Thyroid gland (tissue), 4 donors: ENCODE data around the gene PGAP2. TPM values are rescaled to one million over a fixed set of nuclear protein-coding genes. Genes with fewer than 3 reads are reported as not detected.
A peak's percentile ranks its signal among the peaks of the same experiment; 100 is the strongest.

Experiments
- DNase-seq, 2 donors: peaks; one replicate each; pipeline ENCODE4 v3.0.0-alpha.2; 2019
- H3K27ac ChIP-seq, 3 donors: fragments of 200-600 bp; sonication (generic); 1 replicate in 2 of 3; 2 replicates in 1 of 3; pipeline ENCODE4 v1.5.1; 2016 to 2019; ENCODE audit warnings: mild to moderate bottlenecking in 1 of 3, moderate library complexity in 1 of 3
- H3K27me3 ChIP-seq: fragments of 200-600 bp; sonication (generic); one replicate; pipeline ENCODE4 v1.5.1; 2019
- H3K36me3 ChIP-seq, 2 donors: fragments of 200-600 bp; sonication (generic); one replicate each; pipeline ENCODE4 v1.5.1; 2016 to 2019
- H3K4me1 ChIP-seq, 2 donors: fragments of 200-600 bp; sonication (generic); one replicate each; pipeline ENCODE4 v1.5.1; 2017 to 2019
- H3K4me3 ChIP-seq, 3 donors: fragments of 200-600 bp; sonication (generic); replicated peaks in 1 of 3; 1 replicate in 2 of 3; 2 replicates in 1 of 3; pipeline ENCODE4 v1.5.1; 2016; ENCODE audit warnings: mild to moderate bottlenecking in 1 of 3
- H3K9me3 ChIP-seq: fragments of 200-600 bp; sonication (generic); one replicate; pipeline ENCODE4 v1.5.1; 2017
- POLR2A ChIP-seq, 2 donors: fragments of 450-650 bp; IDR thresholded peaks; one replicate each; pipeline ENCODE4 v1.6.1; 2017; ENCODE audit warnings: antibody characterized with exemption in 2 of 2, mild to moderate bottlenecking in 2 of 2, moderate library complexity in 1 of 2
- WGBS, 2 donors: methylation state at CpG; one replicate each; pipeline ENCODE4 v1.1.5; 2017; 5-methylcytosine and 5-hydroxymethylcytosine counted together
- intact Hi-C: fragments of 100-400 bp; cut with DNase I; formaldehyde crosslinking; loops from one replicate; pipeline ENCODE4 v1.15.1; 2023
- total RNA-seq, 4 donors: library from RNA; depleted of rRNA; stranded (reverse); fragments of >200 nt; gene quantifications; one replicate each; pipeline ENCODE4 v1.2.3, GENCODE V29; 2016
- TF ChIP-seq, protein P1 (sequence below), 6 experiments: fragments of 200-600 bp in 3 of 6; fragments of 450-650 bp in 3 of 6; sonication (generic) in 3 of 6; IDR thresholded peaks; one replicate each; pipeline ENCODE4 v1.5.1; 2016 to 2019; ENCODE audit warnings: antibody characterized with exemption in 6 of 6, mild to moderate bottlenecking in 2 of 6, inconsistent platforms in 1 of 6, moderate library complexity in 1 of 6

The PGAP2 gene
- total RNA-seq, 4 donors from 2014 or later, result 24.6 to 36.5 (median 30.5) TPM

- TF ChIP-seq, protein P1, sequence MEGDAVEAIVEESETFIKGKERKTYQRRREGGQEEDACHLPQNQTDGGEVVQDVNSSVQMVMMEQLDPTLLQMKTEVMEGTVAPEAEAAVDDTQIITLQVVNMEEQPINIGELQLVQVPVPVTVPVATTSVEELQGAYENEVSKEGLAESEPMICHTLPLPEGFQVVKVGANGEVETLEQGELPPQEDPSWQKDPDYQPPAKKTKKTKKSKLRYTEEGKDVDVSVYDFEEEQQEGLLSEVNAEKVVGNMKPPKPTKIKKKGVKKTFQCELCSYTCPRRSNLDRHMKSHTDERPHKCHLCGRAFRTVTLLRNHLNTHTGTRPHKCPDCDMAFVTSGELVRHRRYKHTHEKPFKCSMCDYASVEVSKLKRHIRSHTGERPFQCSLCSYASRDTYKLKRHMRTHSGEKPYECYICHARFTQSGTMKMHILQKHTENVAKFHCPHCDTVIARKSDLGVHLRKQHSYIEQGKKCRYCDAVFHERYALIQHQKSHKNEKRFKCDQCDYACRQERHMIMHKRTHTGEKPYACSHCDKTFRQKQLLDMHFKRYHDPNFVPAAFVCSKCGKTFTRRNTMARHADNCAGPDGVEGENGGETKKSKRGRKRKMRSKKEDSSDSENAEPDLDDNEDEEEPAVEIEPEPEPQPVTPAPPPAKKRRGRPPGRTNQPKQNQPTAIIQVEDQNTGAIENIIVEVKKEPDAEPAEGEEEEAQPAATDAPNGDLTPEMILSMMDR (IDR thresholded peaks at IDR 0.05), result no peak
- TF ChIP-seq POLR2A (IDR thresholded peaks at IDR 0.05), result no peak
- Histone ChIP-seq H3K27me3 (no peaks in the 10 kb centered on the region), H3K9me3 (no peaks in the 10 kb centered on the region), H3K27ac (no peak overlapping the region), H3K4me1 (peaks cover 0 to 5% of the 10 kb centered on the region in 2 donors), H3K36me3 (no peaks in the 10 kb centered on the region), H3K4me3 (no peak overlapping the region)
- 89 to 90% methylated on average over 3 of the region's 3 CpGs for WGBS, 2 donors
- no peak for DNase-seq
- intact Hi-C loops, result loop anchor here (2.0 kb wide), 1 partner anchor 227 kb away; no protein-coding TSS in a partner anchor
These were observed 37.3 kb downstream of the PGAP2 start for GRCh38 chr11:3845670-3846069.

DNA sequence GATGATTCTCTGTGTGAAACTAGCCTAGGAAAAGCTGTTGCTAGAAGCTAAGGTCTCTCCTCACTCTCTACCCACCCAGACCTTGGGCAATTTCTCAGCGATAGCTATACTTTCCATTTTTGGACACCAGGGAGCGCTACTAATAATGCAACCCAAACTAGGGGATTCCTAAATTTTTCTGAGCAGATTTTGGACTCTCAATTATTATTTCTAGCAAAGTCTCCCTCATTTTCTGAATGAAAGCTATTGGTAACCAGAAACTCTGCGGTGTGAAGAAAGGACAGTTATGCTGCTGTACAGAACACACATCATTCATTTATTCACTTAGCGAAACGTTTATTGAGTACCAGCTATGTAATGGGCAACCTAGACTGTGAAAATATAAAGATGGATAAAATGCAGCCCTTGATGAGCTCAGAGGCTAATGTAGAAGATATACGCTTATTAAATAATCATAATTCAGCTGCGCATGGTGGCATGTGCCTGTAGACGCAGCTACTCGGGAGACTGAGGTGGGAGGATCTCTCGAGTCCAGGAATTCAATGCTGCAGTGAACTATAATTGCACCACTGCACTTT, 41.0 kb downstream of the PGAP2 start:
- no peak for DNase-seq
- TF ChIP-seq, protein P1 (IDR thresholded peaks at IDR 0.05), result peak in 5 of 6 experiments; percentile 33 to 75 (median 70)
- TF ChIP-seq POLR2A (IDR thresholded peaks at IDR 0.05), result no peak

GRCh38 chr11:3853545-3853842, 45.1 kb downstream of the PGAP2 start:
- H3K4me3 ChIP-seq, result no peak overlapping the region
- 94% methylated on average over 1 of the region's 1 CpG for WGBS, 2 donors
- H3K27ac ChIP-seq, result peak overlapping the region in 2 of 3 donors; percentile 95
- DNase-seq, result no peak
- H3K36me3 ChIP-seq, result no peaks in the 10 kb centered on the region
- peaks cover 24 to 31% of the 10 kb centered on the region in 2 donors for H3K4me1 ChIP-seq
- H3K27me3 ChIP-seq, result no peaks in the 10 kb centered on the region
- intact Hi-C loops, result no loop called here
- TF ChIP-seq POLR2A (IDR thresholded peaks at IDR 0.05), result no peak
- TF ChIP-seq, protein P1 (IDR thresholded peaks at IDR 0.05), result no peak
- H3K9me3 ChIP-seq, result no peaks in the 10 kb centered on the region

More for the DNA sequence above, 41.0 kb downstream of the PGAP2 start:
- Histone ChIP-seq H3K4me1 (peaks cover 6% of the 10 kb centered on the region in 2 donors), H3K36me3 (no peaks in the 10 kb centered on the region), H3K27ac (no peak overlapping the region), H3K4me3 (no peak overlapping the region), H3K27me3 (no peaks in the 10 kb centered on the region), H3K9me3 (no peaks in the 10 kb centered on the region)
- 62 to 63% methylated on average over 10 of the region's 10 CpGs for WGBS, 2 donors
- intact Hi-C loops, result no loop called here

DNA sequence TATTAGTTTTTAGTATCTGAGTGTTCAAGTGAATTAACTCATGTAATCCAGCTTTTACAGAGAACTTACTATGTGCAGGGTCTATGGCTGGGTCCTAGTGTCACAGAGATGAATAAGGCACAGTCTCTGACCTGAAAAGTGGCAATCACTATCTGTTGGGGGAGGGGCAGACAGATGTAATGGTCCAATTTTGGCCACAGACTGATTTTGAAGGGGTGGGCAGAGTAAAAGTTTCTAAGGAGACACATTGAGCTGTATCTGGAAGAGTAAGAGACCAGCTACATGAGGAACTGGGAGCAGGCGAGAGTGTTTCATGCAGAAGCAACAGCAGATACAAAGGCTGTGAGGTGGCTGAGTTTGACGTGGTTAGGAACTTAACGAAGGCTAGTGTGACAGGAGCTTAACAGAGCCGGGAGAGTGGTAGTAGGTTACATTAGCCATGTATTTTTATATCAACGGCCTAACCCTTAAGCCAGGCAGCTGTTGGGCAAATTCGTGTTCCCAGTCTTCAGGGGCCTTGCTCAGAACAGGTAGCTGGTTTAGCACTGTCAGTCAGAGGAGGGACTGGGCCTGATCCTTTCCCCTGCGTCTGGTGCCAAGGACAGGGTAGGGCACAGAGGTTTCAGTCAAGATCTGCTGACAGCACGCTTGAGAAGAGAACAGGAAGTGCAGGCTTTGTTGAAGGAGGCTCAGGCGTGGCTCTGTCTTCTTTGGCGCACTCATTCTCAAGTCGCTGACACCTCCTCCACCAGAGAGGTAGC, 45.7 kb downstream of the PGAP2 start:
- no peaks in the 10 kb centered on the region for H3K9me3 ChIP-seq
- H3K36me3 ChIP-seq, result no peaks in the 10 kb centered on the region
- no peaks in the 10 kb centered on the region for H3K27me3 ChIP-seq
- TF ChIP-seq, protein P1 (IDR thresholded peaks at IDR 0.05), result no peak
- TF ChIP-seq POLR2A (IDR thresholded peaks at IDR 0.05), result peak in 1 of 2 donors; percentile 20
- no peak overlapping the region for H3K4me3 ChIP-seq
- H3K4me1 ChIP-seq, result peaks cover 30 to 37% of the 10 kb centered on the region in 2 donors
- intact Hi-C loops, result loop anchor here (2.0 kb wide), 1 partner anchor 219 kb away; no protein-coding TSS in a partner anchor
- H3K27ac ChIP-seq, result peak overlapping the region; percentile 78 to 95 (median 95)
- peak; percentile 78 to 82 for DNase-seq
- WGBS, 2 donors, result 49 to 55% methylated on average over 11 of the region's 11 CpGs

- intact Hi-C loops, result loop anchor here (2.0 kb wide), 1 partner anchor 218 kb away; no protein-coding TSS in a partner anchor
- no peak overlapping the region for H3K4me3 ChIP-seq
- TF ChIP-seq, protein P1 (IDR thresholded peaks at IDR 0.05), result no peak
- TF ChIP-seq POLR2A (IDR thresholded peaks at IDR 0.05), result no peak
- H3K4me1 ChIP-seq, result peaks cover 35 to 42% of the 10 kb centered on the region in 2 donors
- DNase-seq, result no peak
- 23% methylated on average over 5 to 6 of the region's 7 CpGs for WGBS, 2 donors
- no peaks in the 10 kb centered on the region for H3K9me3 ChIP-seq
- no peaks in the 10 kb centered on the region for H3K36me3 ChIP-seq
- peak overlapping the region; percentile 78 to 95 (median 95) for H3K27ac ChIP-seq
- no peaks in the 10 kb centered on the region for H3K27me3 ChIP-seq
These were observed 46.3 kb downstream of the PGAP2 start for GRCh38 chr11:3854660-3854976.
